C4-2B (cell line): Measurements from ENCODE around the gene PRRT4.

Experiments used
- ZFX ChIP-seq: fragments of 450-650 bp; IDR thresholded peaks from 2 replicates; pipeline ENCODE4 v1.6.1; 2017
- TF ChIP-seq, protein P1 (sequence below): fragments of 450-650 bp; conservative IDR thresholded peaks from 2 replicates; pipeline ENCODE4 v1.5.1; 2017; ENCODE audit warnings: mild to moderate bottlenecking

DNA sequence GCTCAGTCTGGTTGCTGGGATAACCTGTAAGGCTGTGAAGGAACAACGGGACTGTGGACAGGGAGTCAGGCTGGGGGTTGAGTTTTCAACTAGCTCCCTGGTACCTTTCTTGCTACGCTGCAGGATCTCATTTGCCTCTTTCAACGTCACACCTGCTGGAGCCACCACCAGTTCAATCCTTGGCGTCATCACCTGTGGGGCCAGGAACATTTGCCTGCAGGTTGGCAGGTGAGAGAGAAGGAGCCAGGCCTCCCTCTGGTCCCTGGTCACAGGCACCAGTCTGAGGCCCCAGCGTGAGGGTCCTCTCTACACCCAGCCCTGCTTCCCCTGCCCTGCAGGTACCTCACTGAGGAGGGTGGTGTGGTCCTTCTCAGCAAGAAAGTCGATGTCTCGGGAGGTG, 38.5 kb upstream of the PRRT4 start:
- TF ChIP-seq, protein P1, sequence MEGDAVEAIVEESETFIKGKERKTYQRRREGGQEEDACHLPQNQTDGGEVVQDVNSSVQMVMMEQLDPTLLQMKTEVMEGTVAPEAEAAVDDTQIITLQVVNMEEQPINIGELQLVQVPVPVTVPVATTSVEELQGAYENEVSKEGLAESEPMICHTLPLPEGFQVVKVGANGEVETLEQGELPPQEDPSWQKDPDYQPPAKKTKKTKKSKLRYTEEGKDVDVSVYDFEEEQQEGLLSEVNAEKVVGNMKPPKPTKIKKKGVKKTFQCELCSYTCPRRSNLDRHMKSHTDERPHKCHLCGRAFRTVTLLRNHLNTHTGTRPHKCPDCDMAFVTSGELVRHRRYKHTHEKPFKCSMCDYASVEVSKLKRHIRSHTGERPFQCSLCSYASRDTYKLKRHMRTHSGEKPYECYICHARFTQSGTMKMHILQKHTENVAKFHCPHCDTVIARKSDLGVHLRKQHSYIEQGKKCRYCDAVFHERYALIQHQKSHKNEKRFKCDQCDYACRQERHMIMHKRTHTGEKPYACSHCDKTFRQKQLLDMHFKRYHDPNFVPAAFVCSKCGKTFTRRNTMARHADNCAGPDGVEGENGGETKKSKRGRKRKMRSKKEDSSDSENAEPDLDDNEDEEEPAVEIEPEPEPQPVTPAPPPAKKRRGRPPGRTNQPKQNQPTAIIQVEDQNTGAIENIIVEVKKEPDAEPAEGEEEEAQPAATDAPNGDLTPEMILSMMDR, result no peak
- no peak for TF ChIP-seq ZFX
